ENCODE data around the gene ALDH1B1. TPM values are rescaled to one million over a fixed set of nuclear protein-coding genes. Genes with fewer than 3 reads are reported as not detected.
A peak's percentile ranks its signal among the peaks of the same experiment; 100 is the strongest.

Gene ALDH1B1
- total RNA-seq, 1 donor, result 14.3 TPM

DNA sequence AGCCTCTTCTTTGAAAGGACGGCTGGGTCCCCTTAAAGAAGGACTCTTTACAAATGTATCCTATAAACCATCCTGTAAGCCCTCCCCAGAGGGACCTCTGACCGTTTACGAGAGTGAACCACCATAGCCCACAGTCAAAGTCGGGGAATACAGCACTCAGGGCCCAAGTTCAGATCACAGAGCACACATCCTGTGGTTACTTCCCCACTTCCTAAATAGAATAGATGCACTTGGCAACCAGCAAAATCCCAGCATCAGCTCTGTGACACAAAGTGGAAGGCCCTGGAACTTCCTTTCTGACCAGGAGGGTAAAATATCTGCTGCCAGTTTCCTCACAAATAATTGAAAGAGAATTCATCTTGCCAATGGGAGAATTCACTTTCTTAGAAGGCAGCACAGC, 38.6 kb downstream of the ALDH1B1 start:
- TF ChIP-seq, protein P1, sequence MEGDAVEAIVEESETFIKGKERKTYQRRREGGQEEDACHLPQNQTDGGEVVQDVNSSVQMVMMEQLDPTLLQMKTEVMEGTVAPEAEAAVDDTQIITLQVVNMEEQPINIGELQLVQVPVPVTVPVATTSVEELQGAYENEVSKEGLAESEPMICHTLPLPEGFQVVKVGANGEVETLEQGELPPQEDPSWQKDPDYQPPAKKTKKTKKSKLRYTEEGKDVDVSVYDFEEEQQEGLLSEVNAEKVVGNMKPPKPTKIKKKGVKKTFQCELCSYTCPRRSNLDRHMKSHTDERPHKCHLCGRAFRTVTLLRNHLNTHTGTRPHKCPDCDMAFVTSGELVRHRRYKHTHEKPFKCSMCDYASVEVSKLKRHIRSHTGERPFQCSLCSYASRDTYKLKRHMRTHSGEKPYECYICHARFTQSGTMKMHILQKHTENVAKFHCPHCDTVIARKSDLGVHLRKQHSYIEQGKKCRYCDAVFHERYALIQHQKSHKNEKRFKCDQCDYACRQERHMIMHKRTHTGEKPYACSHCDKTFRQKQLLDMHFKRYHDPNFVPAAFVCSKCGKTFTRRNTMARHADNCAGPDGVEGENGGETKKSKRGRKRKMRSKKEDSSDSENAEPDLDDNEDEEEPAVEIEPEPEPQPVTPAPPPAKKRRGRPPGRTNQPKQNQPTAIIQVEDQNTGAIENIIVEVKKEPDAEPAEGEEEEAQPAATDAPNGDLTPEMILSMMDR (IDR thresholded peaks at IDR 0.05; ENCODE audit: insufficient read depth, low read length), result no peak
- H3K4me3 ChIP-seq (ENCODE audit: low read depth, low read length), result no peak overlapping the region
- no peak for DNase-seq (ENCODE audit: low read depth)

DNA sequence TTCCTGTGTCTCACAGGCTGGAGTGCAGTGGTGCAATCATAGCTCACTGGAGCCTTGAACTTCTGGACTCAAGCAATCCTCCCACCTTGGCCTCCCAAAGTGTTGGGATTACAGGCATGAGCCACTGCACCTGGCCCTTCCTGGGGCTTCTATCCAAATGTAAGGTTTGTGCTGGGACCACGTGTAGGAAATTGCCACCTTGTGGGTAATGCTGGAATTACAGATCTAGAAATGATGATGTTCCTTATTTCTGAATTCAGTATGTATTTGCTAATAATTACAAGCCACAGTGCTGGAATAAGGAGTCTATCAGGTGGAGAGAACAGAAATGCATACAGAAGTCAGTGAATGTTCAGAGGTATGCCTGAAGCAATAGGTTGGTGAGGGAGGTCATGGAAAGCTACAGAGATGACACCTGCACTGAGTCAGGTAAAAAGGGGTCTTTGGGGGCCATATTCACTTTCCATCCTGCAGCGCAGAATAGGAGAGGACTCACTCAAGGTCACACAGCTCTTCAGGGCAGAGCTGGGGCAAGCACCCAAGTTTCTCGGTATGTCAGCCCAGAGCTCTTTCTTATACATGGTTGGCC, 40.5 kb downstream of the ALDH1B1 start:
- DNase-seq (ENCODE audit: low read depth), result peak; percentile 61
- no peak overlapping the region for H3K4me3 ChIP-seq (ENCODE audit: low read depth, low read length)
- TF ChIP-seq, protein P1 (IDR thresholded peaks at IDR 0.05; ENCODE audit: insufficient read depth, low read length), result peak; percentile 65

DNA sequence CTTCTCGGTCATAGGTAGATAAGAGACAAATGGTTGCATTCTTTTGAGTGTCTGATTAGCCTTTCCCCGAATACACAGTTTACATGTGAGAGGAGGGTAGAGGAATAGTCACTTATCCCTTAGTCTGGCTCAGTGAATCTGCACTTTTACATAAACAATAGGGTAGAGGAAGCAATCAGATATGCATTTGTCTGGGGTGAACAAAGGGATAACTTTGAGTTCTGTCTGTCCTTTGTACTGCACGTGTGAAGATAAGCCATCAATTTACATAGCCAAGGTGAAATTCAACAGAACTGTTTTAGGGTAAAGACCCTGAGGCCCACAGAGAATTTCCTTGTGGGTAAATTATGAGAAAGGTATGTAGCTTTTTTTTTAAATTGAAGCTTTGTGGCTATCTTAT, 41.9 kb downstream of the ALDH1B1 start:
- no peak for DNase-seq (ENCODE audit: low read depth)
- H3K4me3 ChIP-seq (ENCODE audit: low read depth, low read length), result no peak overlapping the region
- TF ChIP-seq, protein P1 (IDR thresholded peaks at IDR 0.05; ENCODE audit: insufficient read depth, low read length), result no peak

DNA sequence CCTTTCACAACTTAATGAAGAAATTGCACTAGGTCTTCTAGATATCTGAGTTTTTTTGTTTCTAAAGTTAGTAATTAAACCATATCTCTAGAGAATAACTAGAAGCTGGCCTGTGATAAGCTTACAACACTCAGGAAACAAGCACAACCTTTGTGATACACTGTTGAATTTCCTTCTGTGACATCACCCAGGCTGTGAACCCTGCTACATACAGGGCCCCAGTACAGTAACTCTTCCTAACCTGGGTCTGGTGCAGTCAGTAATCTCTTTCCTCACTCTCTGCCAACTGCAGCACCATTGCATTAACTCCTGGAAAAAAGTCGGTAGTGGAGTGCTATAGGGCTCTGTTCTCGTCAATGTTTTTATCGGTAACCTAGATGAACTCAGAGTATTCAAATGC, 42.4 kb downstream of the ALDH1B1 start:
- no peak for DNase-seq (ENCODE audit: low read depth)
- TF ChIP-seq, protein P1 (IDR thresholded peaks at IDR 0.05; ENCODE audit: insufficient read depth, low read length), result no peak
- no peak overlapping the region for H3K4me3 ChIP-seq (ENCODE audit: low read depth, low read length)

DNA sequence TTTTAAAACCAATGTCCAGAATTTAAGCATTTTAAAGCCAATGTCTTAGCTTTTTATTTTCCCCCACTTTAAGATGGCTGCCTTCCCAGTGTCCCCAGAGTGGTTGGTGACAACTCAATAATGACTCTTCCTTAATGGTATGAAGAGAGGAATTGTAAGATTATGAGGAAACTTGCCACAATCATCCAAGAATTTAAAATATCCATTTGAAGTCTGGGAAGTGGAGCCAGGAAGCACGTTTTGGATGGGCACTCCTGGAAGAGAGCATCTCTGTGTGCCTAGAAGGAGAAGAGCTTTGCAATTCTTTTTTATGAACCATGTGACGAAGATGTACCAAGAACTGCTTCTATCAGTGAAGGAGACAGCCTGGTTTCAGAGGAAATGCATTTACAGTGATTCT, 43.0 kb downstream of the ALDH1B1 start:
- no peak for DNase-seq (ENCODE audit: low read depth)
- no peak overlapping the region for H3K4me3 ChIP-seq (ENCODE audit: low read depth, low read length)
- TF ChIP-seq, protein P1 (IDR thresholded peaks at IDR 0.05; ENCODE audit: insufficient read depth, low read length), result no peak

DNA sequence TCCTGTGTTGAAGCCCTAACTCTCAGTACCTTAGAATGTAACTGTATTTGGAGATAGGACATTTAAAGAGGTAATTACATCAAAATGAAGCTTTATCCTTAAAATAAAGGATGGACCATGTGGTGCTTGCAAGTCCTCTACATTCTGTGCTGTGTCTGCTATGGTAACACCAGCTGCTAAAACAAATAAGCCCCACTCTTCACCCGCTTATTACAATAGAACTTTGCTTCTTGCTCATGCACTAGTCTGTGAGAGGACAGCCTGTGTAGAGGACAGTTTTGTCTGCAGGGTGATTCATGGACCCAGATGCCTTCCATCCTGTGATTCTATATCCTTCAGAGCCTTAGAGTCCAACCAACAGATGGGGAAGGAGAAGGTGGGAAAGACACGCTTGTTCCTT, 44.2 kb downstream of the ALDH1B1 start:
- TF ChIP-seq, protein P1 (IDR thresholded peaks at IDR 0.05; ENCODE audit: insufficient read depth, low read length), result no peak
- DNase-seq (ENCODE audit: low read depth), result no peak
- H3K4me3 ChIP-seq (ENCODE audit: low read depth, low read length), result no peak overlapping the region
